ENCODE measurements around the gene ODF2. TPM values are rescaled to one million over a fixed set of nuclear protein-coding genes. Genes with fewer than 3 reads are reported as not detected.

ODF2 gene
- total RNA-seq, 1 donor from 2014 or later: 40.5 TPM

DNA sequence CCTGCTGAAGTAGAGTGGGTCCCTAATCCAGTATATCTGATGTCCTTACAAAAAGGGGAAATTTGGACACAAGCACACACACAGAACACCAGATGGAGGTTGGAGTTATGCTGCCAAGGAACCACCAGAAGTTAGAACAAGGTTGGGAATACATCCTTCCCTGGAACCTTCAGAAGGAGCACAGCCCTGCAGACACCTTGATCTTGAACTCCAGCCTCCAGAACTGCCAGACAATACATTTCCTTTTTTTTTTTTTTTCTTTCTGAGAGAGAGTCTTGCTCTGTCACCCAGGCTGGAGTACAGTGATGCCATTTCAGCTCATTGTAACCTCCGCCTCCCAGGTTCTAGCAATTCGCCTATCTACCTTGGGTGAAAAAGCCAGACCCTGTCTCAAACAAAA, 7.1 kb upstream of the ODF2 start:
- Mint-ChIP-seq H3K27me3 (ENCODE audit: unreplicated experiment) (no peaks in the 10 kb centered on the region), H3K4me3 (ENCODE audit: unreplicated experiment) (no peak overlapping the region), H3K36me3 (ENCODE audit: unreplicated experiment) (no peaks in the 10 kb centered on the region), H3K4me1 (ENCODE audit: unreplicated experiment) (no peaks in the 10 kb centered on the region), H3K9me3 (ENCODE audit: unreplicated experiment) (no peaks in the 10 kb centered on the region), H3K27ac (ENCODE audit: unreplicated experiment) (no peak overlapping the region)
- no peak for DNase-seq (ENCODE audit: extremely low spot score, unreplicated experiment)
- no peak for TF ChIP-seq CTCF (IDR thresholded peaks at IDR 0.05)

DNA sequence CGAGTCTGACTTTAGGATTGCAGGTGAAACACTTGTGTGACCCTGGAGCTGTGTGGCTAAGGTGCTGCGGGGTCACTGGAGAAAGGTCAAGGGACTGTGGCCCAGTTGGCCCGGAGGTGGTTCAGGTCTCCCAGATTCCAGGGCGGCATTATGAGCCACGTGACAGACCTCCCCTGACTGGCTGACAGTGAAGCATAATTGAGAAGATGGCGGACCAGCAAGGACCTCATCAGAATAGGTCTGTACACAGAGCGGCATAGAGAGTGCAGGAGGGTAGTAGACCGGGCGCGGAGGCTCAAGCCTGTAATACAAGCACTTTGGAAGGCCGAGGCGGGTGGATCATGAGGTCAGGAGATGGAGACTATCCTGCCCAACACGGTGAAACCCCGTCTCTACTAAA, 815 bp upstream of the ODF2 start:
- no peaks in the 10 kb centered on the region for H3K9me3 Mint-ChIP-seq (ENCODE audit: unreplicated experiment)
- H3K36me3 Mint-ChIP-seq (ENCODE audit: unreplicated experiment): peaks cover 2% of the 10 kb centered on the region
- H3K4me3 Mint-ChIP-seq (ENCODE audit: unreplicated experiment): peak overlapping the region; percentile 89
- no peak for TF ChIP-seq CTCF (IDR thresholded peaks at IDR 0.05)
- H3K27me3 Mint-ChIP-seq (ENCODE audit: unreplicated experiment): no peaks in the 10 kb centered on the region
- H3K27ac Mint-ChIP-seq (ENCODE audit: unreplicated experiment): peak overlapping the region; percentile 93
- H3K4me1 Mint-ChIP-seq (ENCODE audit: unreplicated experiment): peaks cover 13% of the 10 kb centered on the region
- DNase-seq (ENCODE audit: extremely low spot score, unreplicated experiment): no peak

GRCh38 chr9:128456613-128457061, 831 bp downstream of the ODF2 start:
- Mint-ChIP-seq H3K4me1 (ENCODE audit: unreplicated experiment) (peaks cover 13% of the 10 kb centered on the region), H3K4me3 (ENCODE audit: unreplicated experiment) (peak overlapping the region; percentile 89), H3K36me3 (ENCODE audit: unreplicated experiment) (peaks cover 13% of the 10 kb centered on the region), H3K9me3 (ENCODE audit: unreplicated experiment) (no peaks in the 10 kb centered on the region), H3K27me3 (ENCODE audit: unreplicated experiment) (no peaks in the 10 kb centered on the region), H3K27ac (ENCODE audit: unreplicated experiment) (peak overlapping the region; percentile 89)
- peak; percentile 88 for DNase-seq (ENCODE audit: extremely low spot score, unreplicated experiment)
- no peak for TF ChIP-seq CTCF (IDR thresholded peaks at IDR 0.05)

DNA sequence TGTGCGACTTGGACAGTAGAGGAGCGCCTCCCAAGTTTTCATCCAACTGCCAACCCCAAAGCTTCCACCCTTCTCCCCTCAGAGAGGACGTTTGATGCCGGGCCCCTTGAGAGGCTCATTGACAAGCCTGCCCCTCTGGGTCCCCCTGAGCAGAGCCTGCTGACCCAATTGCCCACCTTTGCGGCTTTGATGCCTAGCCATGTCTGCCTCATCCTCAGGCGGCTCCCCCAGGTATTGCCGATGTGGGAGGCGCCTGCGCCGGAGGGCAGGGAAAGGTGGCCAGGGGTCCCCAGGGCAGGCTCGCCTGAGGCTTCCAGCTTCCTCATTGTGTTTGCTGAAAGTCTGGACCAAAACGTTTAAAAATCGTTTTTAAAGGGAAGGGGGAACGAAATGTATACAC, 1.4 kb downstream of the ODF2 start:
- H3K27ac Mint-ChIP-seq (ENCODE audit: unreplicated experiment): peak overlapping the region; percentile 89

GRCh38 chr9:128459011-128459410, 3.2 kb downstream of the ODF2 start:
- DNase-seq (ENCODE audit: extremely low spot score, unreplicated experiment): no peak
- no peaks in the 10 kb centered on the region for H3K27me3 Mint-ChIP-seq (ENCODE audit: unreplicated experiment)
- no peak for TF ChIP-seq CTCF (IDR thresholded peaks at IDR 0.05)
- no peak overlapping the region for H3K4me3 Mint-ChIP-seq (ENCODE audit: unreplicated experiment)
- H3K9me3 Mint-ChIP-seq (ENCODE audit: unreplicated experiment): no peaks in the 10 kb centered on the region
- H3K27ac Mint-ChIP-seq (ENCODE audit: unreplicated experiment): no peak overlapping the region
- H3K4me1 Mint-ChIP-seq (ENCODE audit: unreplicated experiment): peaks cover 13% of the 10 kb centered on the region
- peaks cover 20% of the 10 kb centered on the region for H3K36me3 Mint-ChIP-seq (ENCODE audit: unreplicated experiment)

More for the DNA sequence above, 1.4 kb downstream of the ODF2 start:
- no peak for DNase-seq (ENCODE audit: extremely low spot score, unreplicated experiment)
- peaks cover 13% of the 10 kb centered on the region for H3K4me1 Mint-ChIP-seq (ENCODE audit: unreplicated experiment)
- no peak for TF ChIP-seq CTCF (IDR thresholded peaks at IDR 0.05)
- H3K9me3 Mint-ChIP-seq (ENCODE audit: unreplicated experiment): no peaks in the 10 kb centered on the region
- H3K4me3 Mint-ChIP-seq (ENCODE audit: unreplicated experiment): peak overlapping the region; percentile 89
- peaks cover 15% of the 10 kb centered on the region for H3K36me3 Mint-ChIP-seq (ENCODE audit: unreplicated experiment)
- H3K27me3 Mint-ChIP-seq (ENCODE audit: unreplicated experiment): no peaks in the 10 kb centered on the region
